Nephron progenitor cell (in vitro differentiated cells): Measurements from ENCODE around the gene DNMBP.
"Not testable (repeated sequence)": the region's sequence is repeated elsewhere in the genome, so short reads cannot be mapped to it uniquely, and the experiment has no call there.

Experiments used
- DNase-seq: peaks from one replicate; pipeline ENCODE4 v3.0.0; 2021
- H3K27ac Mint-ChIP-seq: 2 replicates; pipeline ENCODE4 v1.8.0; 2021; ENCODE audit warnings: mild to moderate bottlenecking, moderate library complexity, mixed read lengths
- H3K27me3 Mint-ChIP-seq: 2 replicates; pipeline ENCODE4 v1.8.0; 2021; ENCODE audit warnings: mild to moderate bottlenecking, low read depth, mixed read lengths; ENCODE audit not compliant: poor library complexity
- H3K36me3 Mint-ChIP-seq: 2 replicates; pipeline ENCODE4 v1.8.0; 2021; ENCODE audit warnings: low read depth, mixed read lengths
- H3K4me1 Mint-ChIP-seq: 2 replicates; pipeline ENCODE4 v1.8.0; 2021; ENCODE audit warnings: mixed read lengths
- H3K4me3 Mint-ChIP-seq: 2 replicates; pipeline ENCODE4 v1.8.0; 2021; ENCODE audit warnings: mild to moderate bottlenecking, moderate library complexity, mixed read lengths
- H3K9me3 Mint-ChIP-seq: 2 replicates; pipeline ENCODE4 v1.8.0; 2021; ENCODE audit warnings: mild to moderate bottlenecking, moderate library complexity, mixed read lengths
- TF ChIP-seq, protein P1 (sequence below): fragments of 200-600 bp; sonication (generic); IDR thresholded peaks from 2 replicates; pipeline ENCODE4 v1.5.0; 2021; ENCODE audit warnings: antibody characterized with exemption

DNMBP gene

DNA sequence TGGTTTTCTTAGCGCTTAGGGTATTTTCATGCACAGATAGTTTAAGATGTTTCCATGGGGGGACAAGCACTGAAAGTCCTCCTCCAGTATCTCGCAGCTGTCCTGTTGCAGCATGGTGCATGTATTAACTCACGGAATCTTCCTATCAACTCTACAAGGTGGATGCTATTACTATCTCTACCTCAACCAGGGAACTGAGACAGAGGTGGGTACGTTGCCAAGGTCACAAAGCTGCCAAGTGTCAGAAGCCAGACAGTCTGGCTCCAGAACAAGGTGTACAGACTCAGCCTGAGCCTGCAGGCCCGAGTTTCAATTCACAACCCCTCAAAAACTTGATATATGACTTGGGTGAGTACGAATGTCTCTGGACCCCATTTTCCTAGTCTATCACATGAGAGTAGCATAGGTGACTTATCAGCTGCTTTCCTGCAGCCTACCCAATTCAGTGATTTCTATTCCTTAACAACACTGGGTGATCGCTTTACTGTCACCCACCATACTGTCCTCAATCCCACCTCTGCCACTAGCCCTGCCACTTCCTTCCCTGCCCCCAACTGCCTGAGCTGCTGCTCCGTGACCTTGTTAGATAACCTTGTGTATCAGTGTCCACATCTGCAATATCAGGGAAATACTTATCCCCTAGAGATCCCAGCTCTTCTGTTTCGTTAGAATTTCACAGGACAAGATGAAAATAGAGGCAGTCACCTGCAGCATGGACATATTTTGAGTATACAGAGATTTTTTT, 135.2 kb downstream of the DNMBP start:
- DNase-seq, result no peak
- peaks cover 7% of the 10 kb centered on the region for H3K27me3 Mint-ChIP-seq

DNA sequence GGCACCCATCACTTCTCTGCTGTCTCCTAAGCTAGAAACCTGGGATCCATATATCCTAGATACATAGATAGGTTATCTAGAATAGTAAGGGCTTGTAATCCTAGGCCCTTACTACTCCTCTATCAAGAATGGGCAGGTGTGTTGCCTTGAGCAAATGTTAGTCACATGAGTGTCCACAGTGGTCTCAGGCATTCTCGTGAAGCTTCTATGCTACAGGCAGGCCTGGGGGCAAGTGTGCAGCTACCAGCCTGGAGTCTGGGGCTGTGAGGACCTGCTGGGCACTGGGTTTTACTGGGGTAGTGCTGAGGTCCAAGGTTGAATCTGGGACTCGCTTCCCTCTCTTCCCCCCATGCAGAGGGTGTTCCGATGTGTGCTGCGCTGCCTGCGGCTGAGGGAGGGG, 135.9 kb downstream of the DNMBP start:
- TF ChIP-seq, protein P1, sequence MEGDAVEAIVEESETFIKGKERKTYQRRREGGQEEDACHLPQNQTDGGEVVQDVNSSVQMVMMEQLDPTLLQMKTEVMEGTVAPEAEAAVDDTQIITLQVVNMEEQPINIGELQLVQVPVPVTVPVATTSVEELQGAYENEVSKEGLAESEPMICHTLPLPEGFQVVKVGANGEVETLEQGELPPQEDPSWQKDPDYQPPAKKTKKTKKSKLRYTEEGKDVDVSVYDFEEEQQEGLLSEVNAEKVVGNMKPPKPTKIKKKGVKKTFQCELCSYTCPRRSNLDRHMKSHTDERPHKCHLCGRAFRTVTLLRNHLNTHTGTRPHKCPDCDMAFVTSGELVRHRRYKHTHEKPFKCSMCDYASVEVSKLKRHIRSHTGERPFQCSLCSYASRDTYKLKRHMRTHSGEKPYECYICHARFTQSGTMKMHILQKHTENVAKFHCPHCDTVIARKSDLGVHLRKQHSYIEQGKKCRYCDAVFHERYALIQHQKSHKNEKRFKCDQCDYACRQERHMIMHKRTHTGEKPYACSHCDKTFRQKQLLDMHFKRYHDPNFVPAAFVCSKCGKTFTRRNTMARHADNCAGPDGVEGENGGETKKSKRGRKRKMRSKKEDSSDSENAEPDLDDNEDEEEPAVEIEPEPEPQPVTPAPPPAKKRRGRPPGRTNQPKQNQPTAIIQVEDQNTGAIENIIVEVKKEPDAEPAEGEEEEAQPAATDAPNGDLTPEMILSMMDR, result no peak
- H3K4me1 Mint-ChIP-seq, result no peaks in the 10 kb centered on the region
- peaks cover 37% of the 10 kb centered on the region for H3K36me3 Mint-ChIP-seq
- peaks cover 12% of the 10 kb centered on the region for H3K27me3 Mint-ChIP-seq
- H3K4me3 Mint-ChIP-seq, result no peak overlapping the region
- DNase-seq, result no peak
- H3K27ac Mint-ChIP-seq, result no peak overlapping the region
- H3K9me3 Mint-ChIP-seq, result no peaks in the 10 kb centered on the region

More for the DNA sequence above, 135.2 kb downstream of the DNMBP start:
- Mint-ChIP-seq H3K9me3 (no peaks in the 10 kb centered on the region), H3K4me3 (no peak overlapping the region), H3K36me3 (peaks cover 43% of the 10 kb centered on the region), H3K27ac (peak overlapping the region; percentile 30), H3K4me1 (no peaks in the 10 kb centered on the region)
- TF ChIP-seq, protein P1, result no peak

DNA sequence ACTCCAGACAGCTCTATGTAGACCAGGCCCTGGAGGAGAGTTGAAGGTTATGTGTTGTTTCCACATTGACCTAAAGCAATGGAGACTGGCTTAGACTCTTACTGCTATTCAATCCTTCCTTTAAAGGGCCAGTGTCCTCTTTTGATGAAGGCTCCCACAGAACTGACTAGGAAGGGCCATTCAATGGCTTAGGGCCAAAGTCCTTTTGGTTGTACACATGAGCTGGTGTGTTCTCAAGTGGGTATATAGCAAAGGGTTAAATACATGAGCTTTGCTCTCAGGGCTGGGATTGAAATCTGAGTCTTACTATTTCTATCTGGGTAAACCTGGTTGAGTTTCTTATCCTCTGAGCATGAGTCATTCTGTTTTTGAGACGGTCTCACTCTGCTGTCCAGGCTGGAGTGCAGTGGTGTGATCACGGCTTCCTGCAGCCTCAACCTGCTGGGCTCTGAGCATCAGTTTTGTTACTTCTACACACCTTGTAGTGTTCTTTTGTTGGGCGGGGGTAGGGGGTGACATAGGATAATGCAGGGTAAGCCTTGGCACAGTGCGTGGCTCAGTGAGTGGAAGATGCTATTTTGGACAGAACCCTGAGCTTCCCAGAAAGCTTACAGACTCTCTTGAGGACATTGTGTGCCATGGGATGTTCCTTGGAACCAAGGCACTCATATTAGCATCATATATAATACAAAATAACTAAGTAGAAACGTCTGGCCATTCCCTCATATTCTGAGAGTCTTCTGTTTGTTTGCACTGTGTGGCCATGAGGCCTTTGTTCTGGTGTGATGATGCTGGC, 137.2 kb downstream of the DNMBP start:
- no peak overlapping the region for H3K4me3 Mint-ChIP-seq
- peaks cover 17% of the 10 kb centered on the region for H3K27me3 Mint-ChIP-seq
- H3K4me1 Mint-ChIP-seq, result no peaks in the 10 kb centered on the region
- DNase-seq, result no peak
- H3K36me3 Mint-ChIP-seq, result peaks cover 27% of the 10 kb centered on the region
- peaks cover 8% of the 10 kb centered on the region for H3K9me3 Mint-ChIP-seq
- no peak overlapping the region for H3K27ac Mint-ChIP-seq
- TF ChIP-seq, protein P1, result no peak

DNA sequence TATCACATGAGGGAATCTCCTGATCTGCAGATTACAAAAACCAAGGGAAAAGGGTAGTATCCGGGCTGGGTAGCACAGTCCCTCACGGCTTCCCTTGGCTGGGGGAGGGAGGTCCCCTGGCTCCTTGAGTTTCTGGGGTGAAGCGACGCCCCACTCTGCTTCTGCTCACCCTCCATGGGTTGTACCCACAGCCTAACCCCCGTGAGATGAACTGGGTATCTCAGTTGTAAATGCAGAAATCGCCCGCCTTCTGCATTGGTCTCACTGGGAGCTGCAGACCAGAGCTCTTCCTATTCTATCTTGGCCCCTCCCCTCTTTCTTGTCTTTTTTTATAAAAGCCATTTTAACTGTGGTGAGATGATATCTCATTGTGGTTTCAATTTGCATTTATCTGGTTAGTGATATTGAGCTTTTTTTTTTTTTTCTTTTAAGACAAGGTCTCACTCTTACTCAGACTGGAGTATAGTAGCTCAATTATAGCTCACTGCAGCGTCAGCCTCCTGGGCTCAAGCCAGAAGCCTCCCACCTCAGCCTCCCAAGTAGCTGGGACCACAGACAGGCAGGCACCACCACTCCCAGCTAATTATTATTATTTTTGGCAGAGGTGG, 139.5 kb downstream of the DNMBP start:
- H3K36me3 Mint-ChIP-seq, result peaks cover 12% of the 10 kb centered on the region
- H3K27me3 Mint-ChIP-seq, result peaks cover 27% of the 10 kb centered on the region
- no peak overlapping the region for H3K27ac Mint-ChIP-seq
- no peaks in the 10 kb centered on the region for H3K4me1 Mint-ChIP-seq
- DNase-seq, result no peak
- TF ChIP-seq, protein P1, result no peak
- no peak overlapping the region for H3K4me3 Mint-ChIP-seq
- H3K9me3 Mint-ChIP-seq, result peaks cover 31% of the 10 kb centered on the region

DNA sequence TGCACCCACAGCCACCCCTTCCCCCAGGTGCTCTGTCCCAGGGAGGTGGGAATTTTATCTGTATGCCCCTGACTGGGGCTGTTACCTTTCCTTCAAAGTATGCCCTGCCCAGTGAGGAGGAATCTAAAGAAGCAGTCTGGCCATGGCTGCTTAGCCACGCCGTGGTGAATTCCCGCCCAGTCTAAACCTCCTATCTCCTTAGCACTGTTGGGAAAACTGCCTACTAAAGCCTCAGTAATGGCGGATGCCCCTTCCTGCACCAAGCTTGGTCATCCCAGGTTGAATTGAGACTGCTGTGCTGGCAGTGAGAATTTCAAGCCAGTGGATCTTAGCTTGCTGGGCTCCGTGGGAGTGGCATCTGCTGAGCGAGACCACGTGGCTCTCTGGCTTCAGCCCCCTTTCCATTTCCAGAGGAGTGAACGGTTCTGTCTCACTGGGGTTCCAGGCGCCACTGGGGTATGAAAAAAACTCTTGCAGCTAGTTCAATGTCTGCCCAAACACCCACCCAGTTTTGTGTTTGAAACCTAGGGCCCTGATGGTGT, 140.1 kb downstream of the DNMBP start:
- H3K4me3 Mint-ChIP-seq, result no peak overlapping the region
- no peaks in the 10 kb centered on the region for H3K4me1 Mint-ChIP-seq
- TF ChIP-seq, protein P1, result no peak
- no peak overlapping the region for H3K27ac Mint-ChIP-seq
- H3K9me3 Mint-ChIP-seq, result peaks cover 34% of the 10 kb centered on the region
- peaks cover 27% of the 10 kb centered on the region for H3K27me3 Mint-ChIP-seq
- H3K36me3 Mint-ChIP-seq, result peaks cover 8% of the 10 kb centered on the region
- no peak for DNase-seq

DNA sequence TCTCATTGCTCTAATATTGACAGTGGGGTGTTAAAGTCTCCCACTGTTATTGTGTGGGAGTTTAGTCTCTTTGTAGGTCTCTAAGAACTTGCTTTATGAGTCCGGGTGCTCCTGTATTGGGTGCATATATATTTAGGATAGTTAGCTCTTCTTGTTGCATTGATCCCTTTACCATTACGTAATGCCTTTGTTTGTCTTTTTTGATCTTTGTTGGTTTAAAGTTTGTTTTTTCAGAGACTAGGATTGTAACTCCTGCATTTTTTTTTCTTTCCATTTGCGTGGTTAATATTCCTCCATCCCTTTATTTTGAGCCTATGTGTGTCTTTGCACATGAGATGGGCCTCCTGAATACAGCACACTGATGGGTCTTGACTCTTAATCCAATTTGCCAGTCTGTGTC, 142.5 kb downstream of the DNMBP start:
- not testable (repeated sequence) for H3K27ac Mint-ChIP-seq, H3K36me3 Mint-ChIP-seq, H3K4me1 Mint-ChIP-seq, H3K4me3 Mint-ChIP-seq, DNase-seq
- Mint-ChIP-seq H3K9me3 (peaks cover 40% of the 10 kb centered on the region), H3K27me3 (peaks cover 25% of the 10 kb centered on the region)

DNA sequence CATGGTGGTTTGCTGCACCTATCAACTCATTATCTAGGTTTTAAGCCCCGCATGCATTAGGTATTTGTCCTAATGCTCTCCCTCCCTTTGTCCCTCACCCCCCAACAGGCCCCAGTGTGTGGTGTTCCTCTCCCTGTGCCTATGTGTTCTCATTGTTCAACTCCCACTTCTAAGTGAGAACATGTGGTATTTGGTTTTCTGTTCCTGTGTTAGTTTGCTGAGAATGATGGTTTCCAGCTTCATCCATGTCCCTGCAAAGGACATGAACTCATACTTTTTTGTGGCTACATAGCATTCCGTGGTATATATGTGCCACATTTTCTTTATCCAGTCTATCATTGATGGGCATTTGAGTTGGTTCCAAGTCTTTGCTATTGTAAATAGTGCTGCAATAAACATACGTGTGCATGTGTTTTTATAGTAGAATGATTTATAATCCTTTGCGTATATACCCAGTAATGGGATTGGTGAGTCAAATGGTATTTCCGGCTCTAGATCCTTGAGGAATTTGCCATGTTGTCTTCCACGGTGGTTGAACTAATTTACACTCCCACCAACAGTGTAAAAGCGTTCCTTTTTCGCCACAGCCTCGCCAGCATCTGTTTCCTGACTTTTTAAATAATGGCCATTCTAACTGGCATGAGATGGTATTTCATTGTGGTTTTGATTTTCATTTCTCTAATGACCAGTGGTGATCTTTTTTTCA, 146.1 kb downstream of the DNMBP start:
- peaks cover 40% of the 10 kb centered on the region for H3K9me3 Mint-ChIP-seq
- not testable (repeated sequence) for DNase-seq, H3K36me3 Mint-ChIP-seq, H3K4me3 Mint-ChIP-seq, H3K27ac Mint-ChIP-seq, H3K4me1 Mint-ChIP-seq
- peaks cover 22% of the 10 kb centered on the region for H3K27me3 Mint-ChIP-seq
